TTC549 (cell line): ENCODE data around the gene NAV2.

Source experiments
- FAIRE-seq: peaks from 2 replicates; lab custom pipeline; 2012; peaks lifted over from hg19 to GRCh38; lab: Jason Lieb, UNC

NAV2 gene

DNA sequence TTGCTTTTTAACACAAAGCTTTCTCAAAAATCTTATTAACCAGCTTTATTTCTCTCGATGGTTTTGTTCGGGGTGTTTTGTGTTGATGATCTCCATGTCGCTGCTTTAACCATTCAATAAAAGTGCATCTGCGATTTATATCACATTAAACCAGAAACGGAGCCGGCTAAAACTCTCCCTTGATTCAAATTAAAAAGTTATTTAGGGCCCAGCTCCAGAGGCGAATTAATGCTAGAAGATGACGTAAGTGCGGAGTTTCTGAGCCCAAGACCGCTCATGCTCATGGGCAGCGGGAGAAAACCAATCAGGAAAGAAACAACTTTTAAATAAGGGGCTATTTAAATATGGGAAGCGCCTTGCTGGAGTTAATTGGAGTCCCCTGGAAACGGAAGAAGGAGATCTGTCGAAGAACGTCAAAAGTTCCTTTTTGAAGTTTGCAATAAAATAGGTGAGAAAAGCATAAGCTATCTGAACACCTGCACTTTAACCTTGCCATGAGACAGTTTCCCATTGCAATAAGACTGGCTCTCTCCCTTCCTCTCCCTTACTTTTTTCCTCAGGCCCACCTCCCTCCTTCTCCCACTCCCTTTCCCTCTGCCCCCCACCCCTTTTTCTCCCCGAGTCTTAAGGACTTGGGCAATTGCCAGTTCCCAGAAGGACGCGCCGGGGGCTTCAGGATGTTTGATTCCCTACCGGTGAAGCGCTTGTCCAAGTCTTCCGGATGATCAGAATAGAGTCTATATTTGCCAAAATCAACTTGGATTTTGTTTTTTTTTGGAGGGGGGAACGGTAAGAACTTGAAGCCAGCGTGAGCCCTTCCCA, 449.5 kb downstream of the NAV2 start:
- no peak for FAIRE-seq

DNA sequence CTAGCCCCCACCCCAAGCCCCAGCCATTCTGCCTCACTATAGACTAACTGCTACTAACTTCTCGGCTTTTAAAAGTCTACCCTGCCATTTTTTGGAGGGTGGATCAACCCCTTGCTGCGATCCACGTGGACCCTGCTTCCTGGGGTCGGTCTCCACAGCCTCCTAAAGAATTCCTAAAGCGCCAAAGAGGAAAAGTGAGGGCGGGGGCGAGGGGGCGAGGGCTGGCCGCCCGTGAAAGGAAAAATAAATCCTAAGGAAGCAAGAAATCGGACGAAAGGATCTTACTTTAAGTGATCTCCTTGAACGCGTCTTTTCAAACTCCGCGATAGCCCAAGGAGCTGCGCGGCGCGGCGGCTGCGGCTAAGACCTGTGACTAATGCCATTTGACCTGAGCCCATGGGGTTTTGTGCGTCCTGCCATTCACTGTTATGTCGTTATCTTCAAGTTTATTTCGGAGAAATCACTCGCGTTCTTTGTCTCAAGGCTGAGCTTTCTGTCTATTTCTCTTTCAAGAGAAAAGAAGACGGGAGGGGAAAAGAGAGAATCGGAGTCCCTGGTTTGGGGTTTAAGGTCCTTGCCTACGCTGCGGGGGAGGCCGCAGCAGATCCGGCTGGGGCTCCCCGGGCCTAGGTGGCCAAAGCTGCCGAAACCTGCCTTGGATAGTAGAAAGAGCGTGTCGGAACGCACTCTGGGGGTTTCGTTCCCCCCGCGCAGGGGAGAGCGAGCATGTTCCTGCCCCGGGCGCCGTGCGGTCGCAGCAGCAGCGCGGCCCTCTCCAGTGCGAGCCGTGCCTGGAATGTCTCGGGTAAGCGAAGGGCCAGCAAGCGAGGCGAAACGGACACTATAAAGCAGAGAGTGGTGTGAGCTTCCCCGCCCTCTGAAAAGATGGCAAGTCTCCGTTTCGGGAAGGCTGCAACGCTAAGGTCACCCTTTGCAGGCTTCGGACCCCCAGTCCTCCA, 450.5 kb downstream of the NAV2 start:
- FAIRE-seq, result no peak

DNA sequence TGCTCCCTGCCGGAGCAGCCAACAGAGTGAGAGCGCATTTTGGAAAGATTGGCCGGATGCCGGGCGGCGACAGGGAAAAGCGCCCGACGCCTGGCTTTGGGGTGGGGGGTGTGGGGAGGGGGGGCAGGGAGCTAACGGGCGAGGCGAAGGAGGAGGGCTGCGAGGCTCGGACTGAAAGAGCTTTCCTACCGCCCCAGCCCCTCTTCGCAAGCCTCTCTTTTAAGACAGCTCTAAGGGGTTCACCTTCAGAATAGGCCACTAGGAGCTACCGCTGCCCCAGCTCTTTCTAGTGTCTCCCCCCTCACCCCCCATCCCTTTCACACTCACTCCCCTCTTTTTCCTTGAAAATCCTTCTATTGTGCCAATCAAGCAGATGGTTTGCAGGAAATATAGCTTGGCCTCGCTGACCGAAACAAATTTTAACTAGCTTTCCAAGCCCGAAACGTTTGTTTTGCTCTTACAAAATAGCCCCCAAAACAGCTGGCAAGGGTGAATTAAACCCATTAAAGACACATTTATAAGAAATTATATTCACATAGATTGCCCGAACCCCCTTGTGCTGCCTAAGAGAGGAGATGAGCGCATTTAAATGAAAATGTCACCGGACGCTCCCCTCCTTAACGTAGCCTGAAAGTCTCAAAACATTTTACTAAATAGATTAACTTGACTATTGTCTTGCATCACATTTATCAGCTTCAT, 451.3 kb downstream of the NAV2 start:
- FAIRE-seq, result no peak
